ENCODE results near the gene ATXN2L.

DNA sequence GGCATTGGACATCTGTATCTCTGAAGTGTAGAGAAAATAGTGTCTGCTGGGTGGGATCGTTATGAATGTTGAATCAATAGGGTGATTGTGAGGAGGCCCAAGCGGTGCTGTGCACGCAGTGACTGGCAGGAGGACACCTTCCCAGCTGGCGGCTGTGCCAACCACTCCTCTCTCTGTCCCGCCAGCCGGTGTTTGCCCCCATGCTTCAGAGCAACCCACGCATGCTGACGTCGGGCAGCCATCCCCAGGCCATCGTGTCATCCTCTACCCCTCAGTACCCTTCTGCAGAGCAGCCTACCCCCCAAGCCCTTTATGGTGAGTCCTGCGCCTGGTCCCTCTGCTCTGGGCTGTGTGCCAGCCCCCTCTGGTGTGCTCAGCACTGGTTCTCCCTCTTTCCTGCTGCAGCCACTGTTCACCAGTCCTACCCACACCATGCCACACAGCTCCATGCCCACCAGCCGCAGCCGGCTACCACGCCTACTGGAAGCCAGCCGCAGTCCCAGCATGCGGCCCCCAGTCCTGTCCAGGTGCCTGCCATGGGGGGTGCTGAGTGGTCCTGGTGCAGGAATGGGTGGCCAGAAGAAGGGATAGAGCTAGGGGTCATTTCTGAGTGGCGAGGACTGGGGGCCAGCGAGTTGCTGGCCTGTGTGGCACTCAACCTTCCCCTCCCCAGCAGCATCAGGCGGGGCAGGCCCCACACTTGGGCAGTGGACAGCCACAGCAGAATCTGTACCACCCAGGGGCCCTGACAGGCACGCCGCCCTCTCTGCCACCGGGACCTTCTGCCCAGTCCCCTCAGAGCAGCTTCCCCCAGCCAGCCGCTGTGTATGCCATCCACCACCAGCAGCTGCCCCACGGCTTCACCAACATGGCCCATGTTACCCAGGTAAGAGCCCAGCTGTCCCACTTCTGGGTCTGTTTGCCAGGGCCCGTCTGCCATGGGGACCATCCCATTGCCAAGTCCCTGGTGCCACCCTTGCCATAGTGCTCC is 12.4 kb downstream of the ATXN2L start:
- no peak for TF ChIP-seq CTCF (conservative IDR thresholded peaks at IDR 0.05; ENCODE audit: low read depth, low read length)
- TF ChIP-seq EZH2 (IDR thresholded peaks at IDR 0.05; ENCODE audit: borderline replicate concordance, low read depth, low read length, poor library complexity, severe bottlenecking): no peak

Data from A673 (cell line).